Peyer's patch (tissue), 4 donors: ENCODE results near the gene GXYLT2. TPM values are rescaled to one million over a fixed set of nuclear protein-coding genes. Genes with fewer than 3 reads are reported as not detected.

Source experiments
- DNase-seq, 3 donors: peaks; one replicate each; pipeline ENCODE4 v3.0.0-alpha.2; 2017 to 2019
- H3K27ac ChIP-seq, 4 donors: fragments of 200-600 bp; sonication (generic); one replicate each; pipeline ENCODE4 v1.5.1; 2016 to 2019
- H3K27me3 ChIP-seq, 2 donors: fragments of 200-600 bp; sonication (generic); one replicate each; pipeline ENCODE4 v1.5.1; 2019
- H3K36me3 ChIP-seq, 3 donors: fragments of 200-600 bp; sonication (generic); one replicate each; pipeline ENCODE4 v1.5.1; 2016 to 2019
- H3K4me1 ChIP-seq, 4 donors: fragments of 200-600 bp; sonication (generic); one replicate each; pipeline ENCODE4 v1.5.1; 2016 to 2019
- H3K4me3 ChIP-seq, 4 donors: fragments of 200-600 bp; sonication (generic); 1 replicate in 3 of 4; 2 replicates in 1 of 4; pipeline ENCODE4 v1.5.1; 2016 to 2019; ENCODE audit warnings: mild to moderate bottlenecking in 1 of 4
- H3K9me3 ChIP-seq, 4 donors: fragments of 200-600 bp; sonication (generic); one replicate each; pipeline ENCODE4 v1.5.1; 2016 to 2019; ENCODE audit warnings: mild to moderate bottlenecking in 1 of 4
- POLR2A ChIP-seq, 2 donors: fragments of 450-650 bp; IDR thresholded peaks; one replicate each; pipeline ENCODE4 v1.5.1; 2017; ENCODE audit warnings: antibody characterized with exemption in 2 of 2, mild to moderate bottlenecking in 2 of 2, moderate library complexity in 2 of 2
- total RNA-seq, 4 donors: library from RNA; depleted of rRNA; stranded (reverse); fragments of >200 nt; gene quantifications; one replicate each; pipeline ENCODE4 v1.1.0, GENCODE V29; 2016
- TF ChIP-seq, protein P1 (sequence below), 6 experiments: fragments of 450-650 bp in 4 of 6; fragments of 200-600 bp in 2 of 6; sonication (generic) in 1 of 6; IDR thresholded peaks; one replicate each; pipeline ENCODE4 v1.5.1; 2017 to 2019; ENCODE audit warnings: antibody characterized with exemption in 6 of 6, mild to moderate bottlenecking in 3 of 6, moderate library complexity in 1 of 6

The GXYLT2 gene
- total RNA-seq, 4 donors from 2014 or later = 1.1 to 38.0 (median 1.4) TPM

DNA sequence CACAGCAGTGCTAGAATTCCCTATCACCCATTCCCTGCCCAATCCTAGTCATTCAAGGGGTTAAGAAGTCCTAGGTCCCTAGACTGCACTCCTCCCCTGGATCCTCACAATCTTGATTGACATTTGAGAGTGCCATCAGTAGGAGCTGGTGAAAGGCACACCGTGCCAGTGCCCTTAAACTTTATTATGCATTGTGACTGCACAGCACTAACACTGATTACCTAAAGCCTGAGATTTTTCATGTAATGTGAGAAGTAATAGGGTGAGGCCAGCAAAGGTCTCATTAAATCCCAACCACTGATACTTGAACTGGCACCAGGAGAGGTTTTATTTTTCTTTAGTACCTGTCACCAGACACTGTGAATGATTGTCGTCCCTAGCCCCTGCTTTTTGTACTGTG, 16.3 kb downstream of the GXYLT2 start:
- Histone ChIP-seq H3K27me3 (no peaks in the 10 kb centered on the region), H3K36me3 (no peaks in the 10 kb centered on the region), H3K9me3 (no peaks in the 10 kb centered on the region), H3K27ac (no peak overlapping the region), H3K4me1 (no peaks in the 10 kb centered on the region), H3K4me3 (no peak overlapping the region)
- no peak for DNase-seq
- TF ChIP-seq, protein P1, sequence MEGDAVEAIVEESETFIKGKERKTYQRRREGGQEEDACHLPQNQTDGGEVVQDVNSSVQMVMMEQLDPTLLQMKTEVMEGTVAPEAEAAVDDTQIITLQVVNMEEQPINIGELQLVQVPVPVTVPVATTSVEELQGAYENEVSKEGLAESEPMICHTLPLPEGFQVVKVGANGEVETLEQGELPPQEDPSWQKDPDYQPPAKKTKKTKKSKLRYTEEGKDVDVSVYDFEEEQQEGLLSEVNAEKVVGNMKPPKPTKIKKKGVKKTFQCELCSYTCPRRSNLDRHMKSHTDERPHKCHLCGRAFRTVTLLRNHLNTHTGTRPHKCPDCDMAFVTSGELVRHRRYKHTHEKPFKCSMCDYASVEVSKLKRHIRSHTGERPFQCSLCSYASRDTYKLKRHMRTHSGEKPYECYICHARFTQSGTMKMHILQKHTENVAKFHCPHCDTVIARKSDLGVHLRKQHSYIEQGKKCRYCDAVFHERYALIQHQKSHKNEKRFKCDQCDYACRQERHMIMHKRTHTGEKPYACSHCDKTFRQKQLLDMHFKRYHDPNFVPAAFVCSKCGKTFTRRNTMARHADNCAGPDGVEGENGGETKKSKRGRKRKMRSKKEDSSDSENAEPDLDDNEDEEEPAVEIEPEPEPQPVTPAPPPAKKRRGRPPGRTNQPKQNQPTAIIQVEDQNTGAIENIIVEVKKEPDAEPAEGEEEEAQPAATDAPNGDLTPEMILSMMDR (IDR thresholded peaks at IDR 0.05) = no peak
- no peak for TF ChIP-seq POLR2A (IDR thresholded peaks at IDR 0.05)

DNA sequence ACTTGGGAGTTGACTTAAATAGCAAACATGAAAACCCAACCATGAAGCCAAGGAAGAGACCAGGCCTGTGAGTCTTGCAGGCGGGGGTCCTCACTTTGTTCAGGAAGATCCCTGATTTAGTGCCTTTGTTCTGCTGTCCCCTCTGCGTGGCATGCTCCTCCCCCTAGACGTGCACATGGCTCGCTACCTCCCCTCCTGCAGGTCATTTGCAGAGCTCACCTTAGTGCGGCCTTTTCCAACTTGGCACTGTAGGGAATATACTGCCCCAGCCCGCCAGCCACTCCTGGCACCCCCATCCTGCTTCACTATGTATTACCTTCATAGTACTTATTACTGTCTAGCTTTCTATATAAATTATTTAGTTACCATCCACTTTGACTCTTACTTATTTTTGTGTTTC, 18.3 kb downstream of the GXYLT2 start:
- no peaks in the 10 kb centered on the region for H3K4me1 ChIP-seq
- TF ChIP-seq POLR2A (IDR thresholded peaks at IDR 0.05) = no peak
- TF ChIP-seq, protein P1 (IDR thresholded peaks at IDR 0.05) = no peak

DNA sequence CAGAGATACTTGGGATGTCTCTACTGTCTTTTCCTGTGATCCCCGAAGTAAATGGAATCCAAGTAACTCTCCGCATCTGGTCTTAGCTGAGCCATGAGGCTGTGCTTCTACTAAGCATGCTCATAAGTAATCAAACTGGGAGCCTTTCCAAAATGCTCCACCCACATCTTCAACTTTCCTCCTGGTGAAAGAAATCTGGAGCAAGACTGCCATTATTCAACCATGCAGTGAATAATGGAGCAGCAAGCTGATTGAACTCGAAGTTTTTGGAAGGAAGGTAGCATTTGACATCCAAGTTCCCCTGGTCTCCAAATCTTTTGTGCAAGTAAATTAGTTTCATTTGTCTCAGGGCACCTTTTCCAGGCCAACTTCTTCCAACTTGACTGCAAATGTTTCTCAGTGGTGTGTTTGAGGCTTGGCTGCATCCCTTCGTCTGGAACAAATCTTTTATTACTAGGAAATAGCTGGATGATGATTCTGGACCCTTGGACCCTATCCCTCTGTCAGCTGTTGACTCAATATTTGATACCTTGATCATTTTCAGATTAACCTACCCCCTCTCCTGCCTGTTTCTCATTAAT, 19.4 kb downstream of the GXYLT2 start:
- Histone ChIP-seq H3K4me3 (no peak overlapping the region), H3K36me3 (no peaks in the 10 kb centered on the region), H3K4me1 (no peaks in the 10 kb centered on the region), H3K27me3 (no peaks in the 10 kb centered on the region), H3K27ac (no peak overlapping the region), H3K9me3 (no peaks in the 10 kb centered on the region)
- DNase-seq = no peak
- TF ChIP-seq, protein P1 (IDR thresholded peaks at IDR 0.05) = no peak
- TF ChIP-seq POLR2A (IDR thresholded peaks at IDR 0.05) = no peak

More for the DNA sequence above, 18.3 kb downstream of the GXYLT2 start:
- no peaks in the 10 kb centered on the region for H3K36me3 ChIP-seq
- H3K27ac ChIP-seq = no peak overlapping the region
- no peaks in the 10 kb centered on the region for H3K27me3 ChIP-seq
- no peaks in the 10 kb centered on the region for H3K9me3 ChIP-seq
- DNase-seq = no peak
- no peak overlapping the region for H3K4me3 ChIP-seq

DNA sequence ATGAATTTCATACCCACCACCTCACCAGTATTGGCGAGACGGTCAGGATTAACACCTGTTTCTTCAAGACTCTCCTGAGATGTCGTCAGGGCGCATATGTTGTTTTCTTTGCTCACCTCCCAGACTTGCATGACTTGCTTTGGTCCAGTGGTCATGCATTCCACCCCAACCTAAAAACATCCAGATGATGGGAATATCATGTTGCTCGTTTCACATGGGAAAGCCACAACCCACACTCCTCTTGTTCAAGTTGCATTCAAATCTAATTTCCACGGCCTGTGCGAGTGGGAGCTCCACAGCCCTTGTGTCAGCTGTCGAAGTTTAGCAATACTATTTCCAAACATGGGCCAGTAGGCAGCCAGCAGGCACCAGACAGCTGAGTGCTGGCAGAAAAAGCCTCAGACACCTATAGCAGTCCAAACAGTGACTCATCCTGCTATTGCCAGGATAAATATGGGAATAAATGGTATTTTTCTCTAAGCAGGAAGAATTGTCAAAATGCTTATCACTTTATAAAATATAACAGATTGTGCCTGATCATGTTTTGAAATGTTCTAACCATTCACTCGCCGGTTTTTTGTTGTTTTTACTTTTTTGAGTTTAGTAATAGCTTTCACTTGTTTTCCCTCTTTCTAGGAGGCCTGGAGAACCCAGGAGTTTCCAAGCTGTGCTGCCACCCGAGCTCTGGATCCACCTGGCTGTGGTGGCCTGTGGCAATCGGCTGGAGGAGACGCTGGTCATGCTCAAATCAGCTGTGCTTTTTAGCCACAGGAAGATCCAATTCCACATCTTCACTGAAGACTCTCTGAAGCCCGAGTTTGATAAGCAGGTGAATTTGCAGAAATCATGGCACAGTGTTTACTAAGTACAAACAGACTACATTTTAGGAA, 20.1 kb downstream of the GXYLT2 start:
- Histone ChIP-seq H3K27me3 (no peaks in the 10 kb centered on the region), H3K4me3 (no peak overlapping the region), H3K4me1 (no peaks in the 10 kb centered on the region), H3K9me3 (no peaks in the 10 kb centered on the region), H3K27ac (no peak overlapping the region), H3K36me3 (no peaks in the 10 kb centered on the region)
- no peak for DNase-seq
- TF ChIP-seq, protein P1 (IDR thresholded peaks at IDR 0.05) = no peak
- no peak for TF ChIP-seq POLR2A (IDR thresholded peaks at IDR 0.05)

DNA sequence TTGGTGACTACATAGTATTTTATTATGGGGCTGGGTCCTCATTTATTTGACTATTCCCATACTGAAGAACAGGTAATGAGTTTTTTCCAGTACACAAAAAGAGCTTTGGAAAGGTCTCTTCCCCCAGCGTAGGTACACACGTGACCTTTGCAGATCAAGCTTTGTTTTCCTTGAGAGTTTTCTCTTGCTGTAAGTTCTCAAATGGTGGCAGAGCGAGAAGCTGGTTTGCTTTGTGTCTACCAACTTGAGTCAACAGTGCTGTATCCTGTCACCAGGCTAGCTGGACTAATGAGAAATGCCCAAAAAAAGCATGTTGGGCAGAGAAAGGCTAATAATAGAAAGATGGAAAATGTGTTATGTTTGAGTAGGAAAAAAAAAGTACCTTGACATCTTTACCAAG, 21.7 kb downstream of the GXYLT2 start:
- no peaks in the 10 kb centered on the region for H3K36me3 ChIP-seq
- H3K9me3 ChIP-seq = no peaks in the 10 kb centered on the region
- H3K4me1 ChIP-seq = no peaks in the 10 kb centered on the region
- no peak overlapping the region for H3K4me3 ChIP-seq
- TF ChIP-seq, protein P1 (IDR thresholded peaks at IDR 0.05) = no peak
- TF ChIP-seq POLR2A (IDR thresholded peaks at IDR 0.05) = no peak
- H3K27ac ChIP-seq = no peak overlapping the region
- H3K27me3 ChIP-seq = no peaks in the 10 kb centered on the region
- DNase-seq = no peak
